IMR-90 (cell line): Measurements from ENCODE around the gene PPFIA2. TPM values are rescaled to one million over a fixed set of nuclear protein-coding genes. Genes with fewer than 3 reads are reported as not detected.
"Not testable (repeated sequence)": the region's sequence is repeated elsewhere in the genome, so short reads cannot be mapped to it uniquely, and the experiment has no call there.

Experiments used
- ATAC-seq: fragments of 200-7000 bp; cut with Tn5 transposase; 2 replicates; pipeline ENCODE4 v1.9.1; 2020; ENCODE audit warnings: low read depth, mild to moderate bottlenecking, moderate library complexity
- BruUV-seq: library from RNA; stranded (reverse); fragments of 400-500 nt; replicated peaks from 2 replicates; lab custom pipeline; 2021; lab: Mats Ljungman, UMichigan
- CTCF ChIA-PET: fragments of 300-600 bp; formaldehyde crosslinking; extraction: SDS; loops from one replicate; lab custom pipeline; 2021; ENCODE audit warnings: antibody characterized with exemption; lab: Yijun Ruan, JAX
- POLR2A ChIA-PET: fragments of 300-600 bp; sonication (Branson Sonifier 250); formaldehyde crosslinking; loops from one replicate; lab custom pipeline; 2022; ENCODE audit warnings: antibody characterized with exemption; ENCODE audit not compliant: unreplicated experiment; lab: Charles Lee
- DNase-seq: peaks from one replicate; pipeline ENCODE4 v3.0.0; 2013
- H2AFZ ChIP-seq: replicated peaks from 2 replicates; pipeline ENCODE3; 2013; ENCODE audit warnings: low read length, mild to moderate bottlenecking; ENCODE audit not compliant: poor library complexity
- H2AK5ac ChIP-seq: 2 replicates; pipeline ENCODE4 v1.6.1; 2013; ENCODE audit warnings: low read depth, low read length, inconsistent platforms
- H2AK9ac ChIP-seq: replicated peaks from 2 replicates; pipeline ENCODE3; 2013; ENCODE audit warnings: mild to moderate bottlenecking, low read depth, low read length, moderate library complexity; ENCODE audit not compliant: poor library complexity
- H2BK120ac ChIP-seq: 2 replicates; pipeline ENCODE4 v1.6.1; 2013; ENCODE audit warnings: low read depth, low read length, inconsistent platforms
- H2BK15ac ChIP-seq: 3 replicates; pipeline ENCODE4 v1.6.1; 2013; ENCODE audit warnings: low read depth, low read length, inconsistent platforms
- H2BK20ac ChIP-seq: 2 replicates; pipeline ENCODE4 v1.6.1; 2013; ENCODE audit warnings: low read depth, mild to moderate bottlenecking, inconsistent platforms, low read length, moderate library complexity
- H2BK5ac ChIP-seq: 2 replicates; pipeline ENCODE4 v1.6.1; 2013; ENCODE audit warnings: mild to moderate bottlenecking, low read depth, low read length, inconsistent platforms; ENCODE audit not compliant: poor library complexity, severe bottlenecking
- H3K14ac ChIP-seq: replicated peaks from 2 replicates; pipeline ENCODE4 v1.6.1; 2013; ENCODE audit warnings: low read depth, low read length, inconsistent platforms
- H3K18ac ChIP-seq: 2 replicates; pipeline ENCODE4 v1.6.1; 2013; ENCODE audit warnings: low read depth, low read length, control low read depth
- H3K23ac ChIP-seq: 2 replicates; pipeline ENCODE4 v1.6.1; 2013; ENCODE audit warnings: low read depth, low read length, inconsistent platforms
- H3K27ac ChIP-seq: 2 replicates; pipeline ENCODE4 v1.5.1; 2013; ENCODE audit warnings: mild to moderate bottlenecking, control low read depth, low read length; ENCODE audit not compliant: insufficient read depth
- H3K27me3 ChIP-seq: 2 replicates; pipeline ENCODE4 v1.6.1; 2013; ENCODE audit warnings: low read length; ENCODE audit not compliant: control insufficient read depth, insufficient read depth
- H3K36me3 ChIP-seq: 2 replicates; pipeline ENCODE4 v1.6.1; 2013; ENCODE audit warnings: low read length, mixed read lengths; ENCODE audit not compliant: control insufficient read depth, insufficient read depth
- H3K4ac ChIP-seq: 2 replicates; pipeline ENCODE4 v1.6.1; 2013; ENCODE audit warnings: low read depth, low read length, inconsistent platforms
- H3K4me1 ChIP-seq: 2 replicates; pipeline ENCODE4 v1.6.1; 2013; ENCODE audit warnings: low read length, mixed read lengths; ENCODE audit not compliant: control insufficient read depth, insufficient read depth
- H3K4me2 ChIP-seq: 2 replicates; pipeline ENCODE4 v1.6.1; 2013; ENCODE audit warnings: low read depth, mild to moderate bottlenecking, control low read depth, low read length, moderate library complexity
- H3K4me3 ChIP-seq: 2 replicates; pipeline ENCODE4 v1.5.1; 2013; ENCODE audit warnings: low read depth, mild to moderate bottlenecking, control low read depth, low read length, moderate library complexity; ENCODE audit not compliant: insufficient read depth
- H3K56ac ChIP-seq: 2 replicates; pipeline ENCODE4 v1.6.1; 2013; ENCODE audit warnings: low read length, inconsistent platforms; ENCODE audit not compliant: insufficient read depth; ENCODE audit errors: extremely low read depth
- H3K79me1 ChIP-seq, 2 experiments: 2 replicates each; pipeline ENCODE4 v1.6.1; 2013; ENCODE audit warnings: low read length in 2 of 2, inconsistent platforms in 1 of 2, low read depth in 1 of 2
- H3K9ac ChIP-seq: 2 replicates; pipeline ENCODE4 v1.6.1; 2013; ENCODE audit warnings: low read depth, low read length, control low read depth
- H3K9me1 ChIP-seq: 2 replicates; pipeline ENCODE4 v1.6.1; 2013; ENCODE audit warnings: low read length, inconsistent platforms; ENCODE audit not compliant: insufficient read depth
- H3K9me3 ChIP-seq: 2 replicates; pipeline ENCODE4 v1.6.1; 2013; ENCODE audit warnings: low read length; ENCODE audit not compliant: control insufficient read depth, insufficient read depth
- H4K20me1 ChIP-seq: 2 replicates; pipeline ENCODE4 v1.6.1; 2013; ENCODE audit warnings: low read length, inconsistent platforms; ENCODE audit not compliant: insufficient read depth
- H4K5ac ChIP-seq: 2 replicates; pipeline ENCODE4 v1.6.1; 2013; ENCODE audit warnings: mild to moderate bottlenecking, low read depth, low read length, control low read depth
- H4K8ac ChIP-seq, 2 experiments: 2 replicates each; pipeline ENCODE4 v1.6.1; 2013; ENCODE audit warnings: low read depth in 2 of 2, low read length in 2 of 2, control low read depth in 1 of 2, inconsistent platforms in 1 of 2
- H4K91ac ChIP-seq: 2 replicates; pipeline ENCODE4 v1.6.1; 2013; ENCODE audit warnings: low read depth, low read length, inconsistent platforms; ENCODE audit not compliant: insufficient read depth
- WGBS, 2 experiments: methylation state at CpG; one replicate each; pipeline versions ENCODE4 v1.1.5 to v1.1.7; 2013; ENCODE audit warnings: missing lambda C conversion rate in 2 of 2; ENCODE audit not compliant: insufficient read length in 1 of 2; ENCODE audit errors: extremely low coverage in 2 of 2; 5-methylcytosine and 5-hydroxymethylcytosine counted together
- dilution Hi-C: fragments of 300-500 bp; cut with HindIII; formaldehyde crosslinking; loops from one replicate; pipeline ENCODE4 v1.14.3; 2018; ENCODE audit warnings: low sequenced_read_pairs; ENCODE audit not compliant: unreplicated experiment
- in situ Hi-C: fragments of 300-500 bp; cut with MboI; formaldehyde crosslinking; loops from 3 replicates; pipeline ENCODE4 v1.14.3; 2019; ENCODE audit warnings: low sequenced_read_pairs, inconsistent platforms, mixed read lengths
- intact Hi-C: fragments of 100-400 bp; cut with micrococcal nuclease; formaldehyde crosslinking; loops from 2 replicates; pipeline ENCODE4 v1.10.0; 2022
- polyA plus RNA-seq, 3 experiments: library from polyadenylated mRNA; depleted of rRNA; stranded (reverse); fragments of >200 nt; gene quantifications; 2 replicates each; pipeline ENCODE4 v1.2.3, GENCODE V29; 2012; ENCODE audit warnings: low replicate concordance in 1 of 3
- total RNA-seq: library from RNA; depleted of rRNA; stranded (reverse); fragments of >200 nt; gene quantifications from 2 replicates; pipeline ENCODE4 v1.2.3, GENCODE V29; 2012

PPFIA2 gene
- total and polyA plus RNA-seq, 2 of the 4 experiments (the other 2 are of a cell fraction), result 0.29 to 1.3 TPM

- H3K27ac ChIP-seq, H4K20me1 ChIP-seq, ATAC-seq, H3K9me1 ChIP-seq, H3K79me1 ChIP-seq, H3K9me3 ChIP-seq, H2BK120ac ChIP-seq, H3K27me3 ChIP-seq, H3K4me3 ChIP-seq, dilution Hi-C loops, H3K14ac ChIP-seq, H2BK20ac ChIP-seq, H3K4ac ChIP-seq, H3K4me2 ChIP-seq, intact Hi-C loops, H3K4me1 ChIP-seq, POLR2A ChIA-PET, CTCF ChIA-PET, H3K23ac ChIP-seq, H2BK5ac ChIP-seq, H4K91ac ChIP-seq, DNase-seq, H2AK9ac ChIP-seq, in situ Hi-C loops, H4K8ac ChIP-seq, H4K5ac ChIP-seq, H2AK5ac ChIP-seq, H3K9ac ChIP-seq, BruUV-seq, H3K36me3 ChIP-seq, H2BK15ac ChIP-seq, H3K56ac ChIP-seq, H2AFZ ChIP-seq, H3K18ac ChIP-seq: not testable (repeated sequence)
- 70% methylated on average over 2 of the region's 6 CpGs; no CpG with 5 or more reads in 1 of the 2 experiments for WGBS, 2 experiments
These were observed 99.8 kb downstream of the PPFIA2 start for GRCh38 chr12:81659310-81659709.
